H9 (cell line): Measurements from ENCODE around the gene RDH12. TPM values are rescaled to one million over a fixed set of nuclear protein-coding genes. Genes with fewer than 3 reads are reported as not detected.

Source experiments
- DNase-seq: peaks from one replicate; pipeline ENCODE4 v3.0.0-alpha.2; 2017
- H2AFZ ChIP-seq: one replicate; pipeline ENCODE4 v1.6.1; 2013; ENCODE audit warnings: mild to moderate bottlenecking, low read length, control low read depth, moderate library complexity
- H2AK5ac ChIP-seq: 2 replicates; pipeline ENCODE4 v1.6.1; 2013; ENCODE audit warnings: low read length, control low read depth, mixed read lengths; ENCODE audit not compliant: insufficient read length
- H2BK120ac ChIP-seq: one replicate; pipeline ENCODE4 v1.6.1; 2013; ENCODE audit warnings: low read depth, mild to moderate bottlenecking, low read length, control low read depth, inconsistent platforms; ENCODE audit not compliant: poor library complexity, severe bottlenecking
- H2BK12ac ChIP-seq: 2 replicates; pipeline ENCODE4 v1.6.1; 2013; ENCODE audit warnings: low read length, control low read depth, mixed read lengths, low read depth; ENCODE audit not compliant: insufficient read length
- H2BK15ac ChIP-seq: 2 replicates; pipeline ENCODE4 v1.6.1; 2013; ENCODE audit warnings: low read depth, low read length, control low read depth
- H2BK20ac ChIP-seq: one replicate; pipeline ENCODE4 v1.6.1; 2013; ENCODE audit warnings: low read depth, mild to moderate bottlenecking, low read length, control low read depth, inconsistent platforms; ENCODE audit not compliant: poor library complexity, severe bottlenecking
- H2BK5ac ChIP-seq: 2 replicates; pipeline ENCODE4 v1.6.1; 2013; ENCODE audit warnings: low read length, control low read depth, mixed read lengths; ENCODE audit not compliant: insufficient read length
- H3K14ac ChIP-seq: 2 replicates; pipeline ENCODE4 v1.6.1; 2013; ENCODE audit warnings: low read length, control low read depth; ENCODE audit not compliant: insufficient read depth
- H3K18ac ChIP-seq: 2 replicates; pipeline ENCODE4 v1.6.1; 2013; ENCODE audit warnings: low read depth, mild to moderate bottlenecking, mixed read lengths, low read length, control low read depth; ENCODE audit not compliant: insufficient read length
- H3K23ac ChIP-seq: 2 replicates; pipeline ENCODE4 v1.6.1; 2013; ENCODE audit warnings: low read length, control low read depth, mixed read lengths, low read depth; ENCODE audit not compliant: insufficient read length
- H3K23me2 ChIP-seq: 2 replicates; pipeline ENCODE4 v1.6.1; 2013; ENCODE audit warnings: low read depth, mild to moderate bottlenecking, mixed read lengths, low read length, control low read depth; ENCODE audit not compliant: insufficient read length, poor library complexity, severe bottlenecking
- H3K27ac ChIP-seq: 2 replicates; pipeline ENCODE4 v1.5.1; 2013; ENCODE audit warnings: low read length, control low read depth, mixed read lengths, low read depth; ENCODE audit not compliant: insufficient read length
- H3K27me3 ChIP-seq: 2 replicates; pipeline ENCODE4 v1.6.1; 2013; ENCODE audit warnings: low read length, control low read depth, inconsistent platforms; ENCODE audit not compliant: insufficient read depth
- H3K4ac ChIP-seq: 2 replicates; pipeline ENCODE4 v1.6.1; 2013; ENCODE audit warnings: low read depth, mild to moderate bottlenecking, control low read depth, inconsistent platforms, low read length, moderate library complexity
- H3K4me1 ChIP-seq: 2 replicates; pipeline ENCODE4 v1.6.1; 2013; ENCODE audit warnings: low read length, control low read depth, inconsistent platforms; ENCODE audit not compliant: insufficient read depth
- H3K4me2 ChIP-seq: 2 replicates; pipeline ENCODE4 v1.6.1; 2013; ENCODE audit warnings: low read length, control low read depth, mixed read lengths; ENCODE audit not compliant: insufficient read length, insufficient read depth
- H3K56ac ChIP-seq: 2 replicates; pipeline ENCODE4 v1.6.1; 2013; ENCODE audit warnings: low read depth, mild to moderate bottlenecking, mixed read lengths, low read length, control low read depth; ENCODE audit not compliant: insufficient read length
- H3K79me1 ChIP-seq: 2 replicates; pipeline ENCODE4 v1.6.1; 2013; ENCODE audit warnings: low read depth, mild to moderate bottlenecking, moderate library complexity, low read length, control low read depth, inconsistent platforms; ENCODE audit not compliant: insufficient read depth, poor library complexity, severe bottlenecking
- H3K79me2 ChIP-seq: 2 replicates; pipeline ENCODE4 v1.6.1; 2013; ENCODE audit warnings: low read length, control low read depth, inconsistent platforms; ENCODE audit not compliant: insufficient read depth
- H3K9ac ChIP-seq: 2 replicates; pipeline ENCODE4 v1.6.1; 2013; ENCODE audit warnings: low read length, control low read depth, mixed read lengths; ENCODE audit not compliant: insufficient read length; ENCODE audit errors: extremely low read depth
- H3K9me3 ChIP-seq: one replicate; pipeline ENCODE4 v1.6.1; 2013; ENCODE audit warnings: low read depth, low read length, inconsistent platforms; ENCODE audit not compliant: control insufficient read depth
- H3T11ph ChIP-seq: one replicate; pipeline ENCODE4 v1.6.1; 2013; ENCODE audit warnings: mild to moderate bottlenecking, low read length, control low read depth, inconsistent platforms
- H4K20me1 ChIP-seq: one replicate; pipeline ENCODE4 v1.6.1; 2013; ENCODE audit not compliant: control insufficient read depth, insufficient read length, insufficient read depth
- H4K5ac ChIP-seq: 2 replicates; pipeline ENCODE4 v1.6.1; 2013; ENCODE audit warnings: low read depth, mild to moderate bottlenecking, mixed read lengths, low read length, control low read depth; ENCODE audit not compliant: insufficient read length
- H4K8ac ChIP-seq: replicated peaks from 2 replicates; pipeline ENCODE4 v1.6.1; 2013; ENCODE audit warnings: low read length, control low read depth, mixed read lengths, low read depth; ENCODE audit not compliant: insufficient read length
- H4K91ac ChIP-seq: 2 replicates; pipeline ENCODE4 v1.6.1; 2013; ENCODE audit warnings: low read depth, mild to moderate bottlenecking, moderate library complexity, mixed read lengths, low read length, control low read depth; ENCODE audit not compliant: insufficient read length
- H3K27ac Mint-ChIP-seq, 3 experiments: 2 replicates in 2 of 3; 3 replicates in 1 of 3; pipeline ENCODE4 v1.8.0; 2020 to 2021; ENCODE audit warnings: mixed read lengths in 3 of 3, mild to moderate bottlenecking in 1 of 3, moderate library complexity in 1 of 3
- H3K27me3 Mint-ChIP-seq: 2 replicates; pipeline ENCODE4 v1.8.0; 2021; ENCODE audit warnings: low read depth, mild to moderate bottlenecking, moderate library complexity, mixed read lengths
- H3K36me3 Mint-ChIP-seq, 3 experiments: 2 replicates in 2 of 3; 3 replicates in 1 of 3; pipeline ENCODE4 v1.8.0; 2020 to 2021; ENCODE audit warnings: low read depth in 3 of 3, mixed read lengths in 3 of 3; ENCODE audit not compliant: insufficient read depth in 1 of 3
- H3K4me1 Mint-ChIP-seq, 2 experiments: 2 replicates each; pipeline ENCODE4 v1.8.0; 2020; ENCODE audit warnings: mixed read lengths in 2 of 2
- H3K4me3 Mint-ChIP-seq, 2 experiments: 2 replicates in 1 of 2; 3 replicates in 1 of 2; pipeline ENCODE4 v1.8.0; 2020 to 2021; ENCODE audit warnings: mild to moderate bottlenecking in 2 of 2, mixed read lengths in 2 of 2, moderate library complexity in 1 of 2
- H3K9me3 Mint-ChIP-seq, 2 experiments: 2 replicates in 1 of 2; 3 replicates in 1 of 2; pipeline ENCODE4 v1.8.0; 2020; ENCODE audit warnings: mild to moderate bottlenecking in 2 of 2, mixed read lengths in 2 of 2, moderate library complexity in 1 of 2
- CTCF ChIP-seq: fragments of 200-600 bp; sonication (generic); conservative IDR thresholded peaks from 3 replicates; pipeline ENCODE4 v1.8.0; 2021; ENCODE audit warnings: antibody characterized with exemption, mild to moderate bottlenecking
- WGBS: extraction: QIAGEN DNeasy Blood & Tissue Kit; methylation state at CpG from one replicate; pipeline ENCODE4 v1.1.7; 2013; ENCODE audit warnings: missing lambda C conversion rate, low lambda C conversion rate, mixed read lengths; ENCODE audit not compliant: insufficient read length; ENCODE audit errors: extremely low coverage; 5-methylcytosine and 5-hydroxymethylcytosine counted together
- total RNA-seq: library from RNA; stranded (reverse); gene quantifications from 2 replicates; pipeline ENCODE4 v1.2.1, GENCODE V29; 2021

Gene RDH12
- total RNA-seq, 1 experiment from 2014 or later: 0.74 TPM

GRCh38 chr14:67674480-67675218 is 27.0 kb upstream of the RDH12 start, which contains the start of gene VTI1B:
VTI1B (minus strand) TSS chr14:67674632; CDS start chr14:67674489, 143 bp downstream.
- H2BK120ac ChIP-seq: no peak within 1 kb of the TSS

More at GRCh38 chr14:67674480-67675218, 27.0 kb upstream of the RDH12 start, which contains the start of gene VTI1B:
- H3K9ac ChIP-seq: peak within 1 kb of the TSS; percentile 79
- H3K4me2 ChIP-seq: peak within 1 kb of the TSS; percentile 59
- H3K4me1 Mint-ChIP-seq: peaks cover 14 to 18% of the 10 kb centered on the region in 2 experiments
- no peak within 1 kb of the TSS for H4K91ac ChIP-seq
- H4K20me1 ChIP-seq: no peaks in the 10 kb centered on the region
- H3K79me1 ChIP-seq: no peaks in the 10 kb centered on the region
- peak within 1 kb of the TSS; percentile 97 for H3K18ac ChIP-seq
- peak within 1 kb of the TSS; percentile 92 to 97 (median 94); a peak in 6 of 7 replicates for H3K27ac Mint-ChIP-seq
- no peak within 1 kb of the TSS for H4K8ac ChIP-seq
- H2BK15ac ChIP-seq: no peak within 1 kb of the TSS
- H3T11ph ChIP-seq: no peak within 1 kb of the TSS
- H3K27me3 Mint-ChIP-seq: no peaks in the 10 kb centered on the region; the same call in 1 of the 2 replicates
- no peaks in the 10 kb centered on the region; a peak in 1 of 5 replicates for H3K9me3 Mint-ChIP-seq
- no peak within 1 kb of the TSS for H2AK5ac ChIP-seq
- H3K4me3 Mint-ChIP-seq: peak within 1 kb of the TSS; percentile 75 to 93
- H3K4ac ChIP-seq: no peak within 1 kb of the TSS
- peaks cover 9 to 29% (median 27%) of the 10 kb centered on the region in 3 experiments for H3K36me3 Mint-ChIP-seq
- no peak within 1 kb of the TSS for H2BK5ac ChIP-seq
- no peaks in the 10 kb centered on the region for H3K27me3 ChIP-seq
- H3K56ac ChIP-seq: no peak within 1 kb of the TSS
- peaks cover 2% of the 10 kb centered on the region; the same call in 1 of the 2 replicates for H3K4me1 ChIP-seq
- peaks cover 5% of the 10 kb centered on the region for H3K23me2 ChIP-seq
- no CpG with 5 or more reads among the region's 87 CpGs for WGBS
- no peak within 1 kb of the TSS for H3K23ac ChIP-seq
- H2BK12ac ChIP-seq: no peak within 1 kb of the TSS
- H4K5ac ChIP-seq: no peak within 1 kb of the TSS
- no peak within 1 kb of the TSS for H2BK20ac ChIP-seq
- peak within 1 kb of the TSS; percentile 97 for H3K14ac ChIP-seq
- no peak; the same call in 2 of the 3 replicates for TF ChIP-seq CTCF
- no peak within 1 kb of the TSS for H2AFZ ChIP-seq
- peak; percentile 83 for DNase-seq
- H3K9me3 ChIP-seq: no peaks in the 10 kb centered on the region
- peaks cover 4% of the 10 kb centered on the region; the same call in 1 of the 2 replicates for H3K79me2 ChIP-seq
- H3K27ac ChIP-seq: peak within 1 kb of the TSS; percentile 28
